Kidney epithelial cell (primary cell): ENCODE data around the gene VASN. TPM values are rescaled to one million over a fixed set of nuclear protein-coding genes. Genes with fewer than 3 reads are reported as not detected.

Source experiments
- DNase-seq: peaks from one replicate; pipeline ENCODE4 v3.0.0-alpha.2; 2010; ENCODE audit warnings: low read depth
- H3K27me3 ChIP-seq: 2 replicates; pipeline ENCODE4 v1.6.0; 2011; ENCODE audit warnings: low read length; ENCODE audit not compliant: control insufficient read depth, insufficient read depth
- H3K36me3 ChIP-seq: 2 replicates; pipeline ENCODE4 v1.5.1; 2011; ENCODE audit warnings: low read length; ENCODE audit not compliant: control insufficient read depth, insufficient read depth
- H3K4me3 ChIP-seq: 2 replicates; pipeline ENCODE4 v1.5.1; 2011; ENCODE audit warnings: low read depth, mild to moderate bottlenecking, control low read depth, low read length
- CTCF ChIP-seq: IDR thresholded peaks from 2 replicates; pipeline ENCODE4 v1.5.1; 2011; ENCODE audit warnings: mild to moderate bottlenecking, moderate library complexity, low read length, control low read depth, inconsistent platforms; ENCODE audit not compliant: insufficient read depth, poor library complexity, severe bottlenecking
- total RNA-seq: library from RNA; depleted of rRNA; stranded (reverse); fragments of >200 nt; gene quantifications from 2 replicates; pipeline ENCODE4 v1.2.3, GENCODE V29; 2015

The VASN gene
- total RNA-seq, 1 donor from 2014 or later: 60.4 TPM

GRCh38 chr16:4377573-4378154 lies 6.0 kb downstream of the VASN start:
- H3K27me3 ChIP-seq: no peaks in the 10 kb centered on the region
- H3K4me3 ChIP-seq: no peak overlapping the region
- TF ChIP-seq CTCF: peak; percentile 42
- no peak for DNase-seq
- H3K36me3 ChIP-seq: peaks cover under 1% of the 10 kb centered on the region

- DNase-seq: no peak
- no peak for TF ChIP-seq CTCF
- no peaks in the 10 kb centered on the region for H3K27me3 ChIP-seq
- H3K36me3 ChIP-seq: peaks cover 3% of the 10 kb centered on the region
- no peak overlapping the region for H3K4me3 ChIP-seq
Measured at GRCh38 chr16:4378161-4378666, 6.6 kb downstream of the VASN start.

- DNase-seq: no peak
- H3K4me3 ChIP-seq: no peak overlapping the region
- H3K27me3 ChIP-seq: no peaks in the 10 kb centered on the region
- no peak for TF ChIP-seq CTCF
- peaks cover 3% of the 10 kb centered on the region for H3K36me3 ChIP-seq
Measured at GRCh38 chr16:4378999-4379690, 7.5 kb downstream of the VASN start.

- DNase-seq: no peak
- no peak overlapping the region for H3K4me3 ChIP-seq
- H3K36me3 ChIP-seq: peaks cover 3% of the 10 kb centered on the region
- no peaks in the 10 kb centered on the region for H3K27me3 ChIP-seq
- TF ChIP-seq CTCF: no peak
Measured at GRCh38 chr16:4380119-4381063, 8.7 kb downstream of the VASN start.

GRCh38 chr16:4381072-4381934 lies 9.7 kb downstream of the VASN start:
- no peaks in the 10 kb centered on the region for H3K27me3 ChIP-seq
- DNase-seq: no peak

More at GRCh38 chr16:4381072-4381934, 9.7 kb downstream of the VASN start:
- Histone ChIP-seq H3K36me3 (peaks cover 3% of the 10 kb centered on the region), H3K4me3 (no peak overlapping the region)
- TF ChIP-seq CTCF: no peak
